ENCODE data around the gene MKNK2. TPM values are rescaled to one million over a fixed set of nuclear protein-coding genes. Genes with fewer than 3 reads are reported as not detected.

Gene MKNK2
- total and polyA plus RNA-seq, 2 of the 13 experiments (the other 11 are each of a cell fraction or from before 2014, with no cell fraction given), result 44.9 to 112 TPM

DNA sequence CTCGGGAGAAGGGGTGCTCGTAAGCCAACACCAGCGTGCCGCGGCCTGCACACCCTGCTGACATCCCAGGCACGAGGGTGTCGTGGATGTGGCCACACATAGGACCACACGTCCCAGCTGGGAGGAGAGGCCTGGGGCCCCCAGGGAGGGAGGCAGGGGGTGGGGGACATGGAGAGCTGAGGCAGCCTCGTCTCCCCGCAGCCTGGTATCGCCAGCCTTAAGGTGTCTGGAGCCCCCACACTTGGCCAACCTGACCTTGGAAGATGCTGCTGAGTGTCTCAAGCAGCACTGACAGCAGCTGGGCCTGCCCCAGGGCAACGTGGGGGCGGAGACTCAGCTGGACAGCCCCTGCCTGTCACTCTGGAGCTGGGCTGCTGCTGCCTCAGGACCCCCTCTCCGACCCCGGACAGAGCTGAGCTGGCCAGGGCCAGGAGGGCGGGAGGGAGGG is 48.0 kb upstream of the MKNK2 start:
- Histone ChIP-seq H3K27me3 (ENCODE audit: control insufficient read depth in 1 of 2, insufficient read depth in 2 of 2, low read length in 2 of 2) (no peaks in the 10 kb centered on the region), H3K79me2 (ENCODE audit: insufficient read depth, low read length) (peaks cover 11% of the 10 kb centered on the region), H2AFZ (ENCODE audit: low read length) (no peak overlapping the region), H3K4me2 (ENCODE audit: low read depth, low read length) (no peak overlapping the region), H3K36me3 (replicated peaks in 1 of 2; ENCODE audit: control insufficient read depth in 1 of 2, insufficient read depth in 2 of 2, low read length in 2 of 2) (peaks cover 16 to 27% of the 10 kb centered on the region in 2 experiments), H3K9ac (ENCODE audit: insufficient read depth, low read depth, low read length) (no peak overlapping the region), H3K4me1 (ENCODE audit: insufficient read depth, low read length) (peaks cover 37% of the 10 kb centered on the region), H4K20me1 (ENCODE audit: insufficient read depth, low read length) (peaks cover 8% of the 10 kb centered on the region; the same call in 1 of the 2 replicates), H3K27ac (ENCODE audit: extremely low read length, insufficient read depth, low read length) (no peak overlapping the region), H3K4me3 (replicated peaks in 1 of 3; ENCODE audit: insufficient read depth in 1 of 3, low read depth in 2 of 3, low read length in 3 of 3) (no peak overlapping the region), H3K9me3 (ENCODE audit: low read length) (no peaks in the 10 kb centered on the region)
- no peak for FAIRE-seq
- no peak for ATAC-seq
- in situ Hi-C loops (cut with HindIII; ENCODE audit: extremely low pct_ligation_motif_present, low pct_unique_long_range_greater_than_20kb), result no loop called here
- WGBS (ENCODE audit: low lambda C conversion rate), result 97% methylated on average over 6 of the region's 16 CpGs
- no peak for DNase-seq (ENCODE audit: low spot score)
- no peak for TF ChIP-seq NFKBIZ (CRISPR knock-in tag; IDR thresholded peaks at IDR 0.05)
- TF ChIP-seq, protein P1, sequence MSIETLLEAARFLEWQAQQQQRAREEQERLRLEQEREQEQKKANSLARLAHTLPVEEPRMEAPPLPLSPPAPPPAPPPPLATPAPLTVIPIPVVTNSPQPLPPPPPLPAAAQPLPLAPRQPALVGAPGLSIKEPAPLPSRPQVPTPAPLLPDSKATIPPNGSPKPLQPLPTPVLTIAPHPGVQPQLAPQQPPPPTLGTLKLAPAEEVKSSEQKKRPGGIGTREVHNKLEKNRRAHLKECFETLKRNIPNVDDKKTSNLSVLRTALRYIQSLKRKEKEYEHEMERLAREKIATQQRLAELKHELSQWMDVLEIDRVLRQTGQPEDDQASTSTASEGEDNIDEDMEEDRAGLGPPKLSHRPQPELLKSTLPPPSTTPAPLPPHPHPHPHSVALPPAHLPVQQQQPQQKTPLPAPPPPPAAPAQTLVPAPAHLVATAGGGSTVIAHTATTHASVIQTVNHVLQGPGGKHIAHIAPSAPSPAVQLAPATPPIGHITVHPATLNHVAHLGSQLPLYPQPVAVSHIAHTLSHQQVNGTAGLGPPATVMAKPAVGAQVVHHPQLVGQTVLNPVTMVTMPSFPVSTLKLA (IDR thresholded peaks at IDR 0.05), result no peak
- TF ChIP-seq, protein P2, sequence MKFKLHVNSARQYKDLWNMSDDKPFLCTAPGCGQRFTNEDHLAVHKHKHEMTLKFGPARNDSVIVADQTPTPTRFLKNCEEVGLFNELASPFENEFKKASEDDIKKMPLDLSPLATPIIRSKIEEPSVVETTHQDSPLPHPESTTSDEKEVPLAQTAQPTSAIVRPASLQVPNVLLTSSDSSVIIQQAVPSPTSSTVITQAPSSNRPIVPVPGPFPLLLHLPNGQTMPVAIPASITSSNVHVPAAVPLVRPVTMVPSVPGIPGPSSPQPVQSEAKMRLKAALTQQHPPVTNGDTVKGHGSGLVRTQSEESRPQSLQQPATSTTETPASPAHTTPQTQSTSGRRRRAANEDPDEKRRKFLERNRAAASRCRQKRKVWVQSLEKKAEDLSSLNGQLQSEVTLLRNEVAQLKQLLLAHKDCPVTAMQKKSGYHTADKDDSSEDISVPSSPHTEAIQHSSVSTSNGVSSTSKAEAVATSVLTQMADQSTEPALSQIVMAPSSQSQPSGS (CRISPR knock-in tag; IDR thresholded peaks at IDR 0.05), result no peak
- no peak for TF ChIP-seq ZNF530 (CRISPR knock-in tag; IDR thresholded peaks at IDR 0.05; ENCODE audit: low read depth)
- peak; percentile 50 for TF ChIP-seq AGO2 (optimal IDR thresholded peaks at IDR 0.05; ENCODE audit: low read depth, low read length)
- TF ChIP-seq ZNF460 (CRISPR knock-in tag; IDR thresholded peaks at IDR 0.05; ENCODE audit: borderline replicate concordance), result no peak
- TF ChIP-seq SIX1 (CRISPR knock-in tag; IDR thresholded peaks at IDR 0.05; ENCODE audit: borderline replicate concordance), result no peak
- no peak for TF ChIP-seq ZBTB1 (CRISPR knock-in tag; IDR thresholded peaks at IDR 0.05; ENCODE audit: borderline replicate concordance)
- no peak for TF ChIP-seq MTF1 (CRISPR knock-in tag; IDR thresholded peaks at IDR 0.05)
- TF ChIP-seq ZFY (CRISPR knock-in tag; IDR thresholded peaks at IDR 0.05), result no peak
- TF ChIP-seq RBM22 (optimal IDR thresholded peaks at IDR 0.05; ENCODE audit: low read length), result peak; percentile 39
- intact Hi-C loops (cut with micrococcal nuclease; ENCODE audit: unreplicated experiment), result no loop called here
- no TSS peak for BruUV-seq (replicated peaks)
- CTCF ChIA-PET (ENCODE audit: low intra/inter-chr PET ratio, low total read pairs), result no interaction called here
- POLR2A ChIA-PET, result interaction anchor here (1.1 kb wide), 1 partner anchor 39 kb away, joined by 3 read pairs; no protein-coding TSS in a partner anchor

All from HepG2 (cell line).